ENCODE results near the gene PAFAH1B1. TPM values are rescaled to one million over a fixed set of nuclear protein-coding genes. Genes with fewer than 3 reads are reported as not detected.

Gene PAFAH1B1
- total and polyA plus RNA-seq, 2 donors (not counting 3 experiments of a cell fraction or from before 2014, with no cell fraction given): 46.5 to 158 TPM

- intact Hi-C loops (cut with micrococcal nuclease): no loop called here
- Histone ChIP-seq H3K9me3 (replicated peaks; ENCODE audit: control insufficient read depth, insufficient read depth, low read length) (no peaks in the 10 kb centered on the region), H3K4me1 (ENCODE audit: control insufficient read depth, extremely low read depth, insufficient read depth, low read length) (no peaks in the 10 kb centered on the region), H3K79me2 (ENCODE audit: control insufficient read depth, insufficient read depth, low read length) (no peaks in the 10 kb centered on the region), H3K9ac (replicated peaks; ENCODE audit: extremely low read depth, insufficient read depth, low read length) (no peak overlapping the region), H3K4me3 (replicated peaks in 1 of 3; ENCODE audit: insufficient read depth in 1 of 3, low read depth in 1 of 3, low read length in 3 of 3) (no peak overlapping the region), H3K4me2 (ENCODE audit: insufficient read depth, low read length) (no peak overlapping the region), H2AFZ (ENCODE audit: low read depth, low read length) (no peak overlapping the region), H3K9me1 (replicated peaks; ENCODE audit: control insufficient read depth, extremely low read depth, insufficient read depth, low read length) (no peaks in the 10 kb centered on the region), H3K27me3 (ENCODE audit: control insufficient read depth in 2 of 2, insufficient read depth in 2 of 2, low read length in 2 of 2) (peaks cover 12 to 17% of the 10 kb centered on the region in 2 experiments), H3K27ac (ENCODE audit: insufficient read depth, low read depth, low read length) (no peak overlapping the region), H4K20me1 (replicated peaks; ENCODE audit: control insufficient read depth, extremely low read depth, insufficient read depth, low read length) (no peaks in the 10 kb centered on the region), H3K36me3 (ENCODE audit: control insufficient read depth in 2 of 2, extremely low read depth in 1 of 2, insufficient read depth in 2 of 2, low read length in 2 of 2) (no peaks in the 10 kb centered on the region)
- dilution Hi-C loops (cut with MboI; ENCODE audit: extremely low pct_ligation_motif_present, low sequenced_read_pairs): no loop called here
- DNase-seq (ENCODE audit: low read depth, low spot score) (no peak), FAIRE-seq (no peak)
- TF ChIP-seq MAX (IDR thresholded peaks at IDR 0.05; ENCODE audit: insufficient read depth, insufficient read length) (no peak), JUN (IDR thresholded peaks at IDR 0.05; ENCODE audit: borderline replicate concordance, insufficient read depth, insufficient read length, low read depth) (no peak), FOS (IDR thresholded peaks at IDR 0.05; ENCODE audit: borderline replicate concordance, insufficient read depth, low read length) (no peak), POLR2A (IDR thresholded peaks at IDR 0.05; ENCODE audit: low read depth, low read length) (no peak), EZH2 (IDR thresholded peaks at IDR 0.05; ENCODE audit: borderline replicate concordance, low read depth, low read length, severe bottlenecking) (no peak), POLR2AphosphoS5 (IDR thresholded peaks at IDR 0.05; ENCODE audit: insufficient read depth, low read depth, low read length) (no peak), GATA2 (IDR thresholded peaks at IDR 0.05; ENCODE audit: insufficient read depth, insufficient read length, low read depth, low read length) (no peak), MYC (IDR thresholded peaks at IDR 0.05; ENCODE audit: low read depth, low read length) (no peak)
- TF ChIP-seq, protein P1, sequence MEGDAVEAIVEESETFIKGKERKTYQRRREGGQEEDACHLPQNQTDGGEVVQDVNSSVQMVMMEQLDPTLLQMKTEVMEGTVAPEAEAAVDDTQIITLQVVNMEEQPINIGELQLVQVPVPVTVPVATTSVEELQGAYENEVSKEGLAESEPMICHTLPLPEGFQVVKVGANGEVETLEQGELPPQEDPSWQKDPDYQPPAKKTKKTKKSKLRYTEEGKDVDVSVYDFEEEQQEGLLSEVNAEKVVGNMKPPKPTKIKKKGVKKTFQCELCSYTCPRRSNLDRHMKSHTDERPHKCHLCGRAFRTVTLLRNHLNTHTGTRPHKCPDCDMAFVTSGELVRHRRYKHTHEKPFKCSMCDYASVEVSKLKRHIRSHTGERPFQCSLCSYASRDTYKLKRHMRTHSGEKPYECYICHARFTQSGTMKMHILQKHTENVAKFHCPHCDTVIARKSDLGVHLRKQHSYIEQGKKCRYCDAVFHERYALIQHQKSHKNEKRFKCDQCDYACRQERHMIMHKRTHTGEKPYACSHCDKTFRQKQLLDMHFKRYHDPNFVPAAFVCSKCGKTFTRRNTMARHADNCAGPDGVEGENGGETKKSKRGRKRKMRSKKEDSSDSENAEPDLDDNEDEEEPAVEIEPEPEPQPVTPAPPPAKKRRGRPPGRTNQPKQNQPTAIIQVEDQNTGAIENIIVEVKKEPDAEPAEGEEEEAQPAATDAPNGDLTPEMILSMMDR (IDR thresholded peaks at IDR 0.05; ENCODE audit: extremely low read depth in 1 of 2, insufficient read depth in 1 of 2, low read depth in 1 of 2, low read length in 2 of 2): no peak
- CTCF ChIA-PET: interaction anchor here (1.3 kb wide), 1 partner anchor 290 kb away, joined by 3 read pairs; no protein-coding TSS in a partner anchor
- BruUV-seq (replicated peaks): no TSS peak
- POLR2A ChIA-PET: no interaction called here
Measured at GRCh38 chr17:2722611-2723010, 129.2 kb downstream of the PAFAH1B1 start.
